Loucy (cell line): ENCODE results near the gene FAIM2.
"Not testable (repeated sequence)": the region's sequence is repeated elsewhere in the genome, so short reads cannot be mapped to it uniquely, and the experiment has no call there.

Source experiments
- H2AFZ ChIP-seq: fragments of 200-600 bp; sonication (generic); 2 replicates; pipeline ENCODE4 v1.6.0; 2016; ENCODE audit warnings: antibody characterized with exemption, mild to moderate bottlenecking, low read length, moderate library complexity
- H3F3A ChIP-seq: fragments of 200-600 bp; 2 replicates; pipeline ENCODE4 v1.6.0; 2016; ENCODE audit warnings: antibody characterized with exemption, low read depth, mild to moderate bottlenecking
- H3K27me3 ChIP-seq: fragments of 200-600 bp; sonication (generic); 2 replicates; pipeline ENCODE4 v1.6.1; 2014; ENCODE audit warnings: low read length, mild to moderate bottlenecking; ENCODE audit not compliant: insufficient read depth, poor library complexity, severe bottlenecking
- H3K36me3 ChIP-seq: fragments of 200-600 bp; sonication (generic); 2 replicates; pipeline ENCODE4 v1.6.1; 2016; ENCODE audit warnings: low read length; ENCODE audit not compliant: insufficient read depth
- H3K4me1 ChIP-seq: fragments of 200-600 bp; sonication (generic); 2 replicates; pipeline ENCODE4 v1.5.1; 2014; ENCODE audit warnings: low read length, mild to moderate bottlenecking; ENCODE audit not compliant: insufficient read depth, poor library complexity, severe bottlenecking
- H3K4me2 ChIP-seq: fragments of 200-600 bp; sonication (generic); 2 replicates; pipeline ENCODE4 v1.6.0; 2014; ENCODE audit warnings: antibody characterized with exemption, low read length, low read depth, mild to moderate bottlenecking; ENCODE audit not compliant: poor library complexity, severe bottlenecking
- H3K4me3 ChIP-seq: fragments of 200-600 bp; sonication (generic); 2 replicates; pipeline ENCODE4 v1.5.1; 2014; ENCODE audit warnings: low read length, mild to moderate bottlenecking, mixed read lengths; ENCODE audit not compliant: poor library complexity, severe bottlenecking
- H3K79me2 ChIP-seq: fragments of 200-600 bp; sonication (generic); 2 replicates; pipeline ENCODE4 v1.6.1; 2014; ENCODE audit warnings: low read length; ENCODE audit not compliant: insufficient read depth
- H3K9ac ChIP-seq: fragments of 200-600 bp; sonication (generic); 2 replicates; pipeline ENCODE4 v1.6.0; 2014; ENCODE audit warnings: mild to moderate bottlenecking, low read depth, low read length, moderate library complexity; ENCODE audit not compliant: poor library complexity, severe bottlenecking
- H3K9me2 ChIP-seq: fragments of 200-600 bp; sonication (generic); replicated peaks from 2 replicates; pipeline ENCODE4 v1.6.1; 2016; ENCODE audit warnings: low read depth, low read length, mixed read lengths
- H3K9me3 ChIP-seq: fragments of 200-600 bp; sonication (generic); 2 replicates; pipeline ENCODE4 v1.6.1; 2014; ENCODE audit warnings: mild to moderate bottlenecking, antibody characterized with exemption, low read length, low read depth; ENCODE audit not compliant: insufficient read depth
- H4K20me1 ChIP-seq: fragments of 200-600 bp; sonication (generic); 2 replicates; pipeline ENCODE4 v1.6.0; 2014; ENCODE audit warnings: antibody characterized with exemption, low read length, mild to moderate bottlenecking; ENCODE audit not compliant: insufficient read depth, poor library complexity, severe bottlenecking
- EZH2phosphoT487 ChIP-seq: fragments of 200-600 bp; IDR thresholded peaks from 2 replicates; pipeline ENCODE4 v1.6.1; 2018; ENCODE audit warnings: antibody characterized with exemption, mild to moderate bottlenecking, moderate library complexity, borderline replicate concordance
- TF ChIP-seq, protein P1 (sequence below): fragments of 200-600 bp; sonication (generic); conservative IDR thresholded peaks from 2 replicates; pipeline ENCODE4 v1.5.1; 2014; ENCODE audit warnings: mild to moderate bottlenecking, antibody characterized with exemption, low read length

FAIM2 gene

GRCh38 chr12:49863946-49864797, 39.5 kb downstream of the FAIM2 start:
- Histone ChIP-seq H2AFZ (no peak overlapping the region), H3K9me3 (no peaks in the 10 kb centered on the region)

DNA sequence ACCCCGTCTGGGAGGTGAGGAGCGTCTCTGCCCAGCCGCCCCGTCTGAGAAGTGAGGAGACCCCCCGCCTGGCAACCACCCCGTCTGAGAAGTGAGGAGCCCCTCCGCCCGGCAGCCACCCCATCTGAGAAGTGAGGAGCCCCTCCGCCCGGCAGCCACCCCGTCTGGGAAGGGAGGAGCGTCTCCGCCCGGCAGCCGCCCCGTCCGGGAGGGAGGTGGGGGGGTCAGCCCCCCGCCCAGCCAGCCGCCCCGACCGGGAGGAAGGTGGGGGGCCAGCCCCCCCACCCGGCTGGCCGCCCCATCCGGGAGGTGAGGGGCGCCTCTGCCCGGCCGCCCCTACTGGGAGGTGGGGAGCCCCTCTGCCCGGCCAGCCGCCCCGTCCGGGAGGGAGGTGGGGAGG, 42.8 kb downstream of the FAIM2 start:
- H3K36me3 ChIP-seq, H4K20me1 ChIP-seq, H3K4me2 ChIP-seq, H3F3A ChIP-seq, H3K9me3 ChIP-seq, H3K9ac ChIP-seq, H3K4me1 ChIP-seq, H3K79me2 ChIP-seq, H3K27me3 ChIP-seq, H3K9me2 ChIP-seq, H2AFZ ChIP-seq, H3K4me3 ChIP-seq: not testable (repeated sequence)

More at GRCh38 chr12:49863946-49864797, 39.5 kb downstream of the FAIM2 start:
- H3K4me3 ChIP-seq = no peak overlapping the region
- no peaks in the 10 kb centered on the region for H3K4me1 ChIP-seq
- H3K27me3 ChIP-seq = no peaks in the 10 kb centered on the region
- no peaks in the 10 kb centered on the region for H3K9me2 ChIP-seq
- H4K20me1 ChIP-seq = no peaks in the 10 kb centered on the region
- no peaks in the 10 kb centered on the region for H3K79me2 ChIP-seq
- TF ChIP-seq, protein P1, sequence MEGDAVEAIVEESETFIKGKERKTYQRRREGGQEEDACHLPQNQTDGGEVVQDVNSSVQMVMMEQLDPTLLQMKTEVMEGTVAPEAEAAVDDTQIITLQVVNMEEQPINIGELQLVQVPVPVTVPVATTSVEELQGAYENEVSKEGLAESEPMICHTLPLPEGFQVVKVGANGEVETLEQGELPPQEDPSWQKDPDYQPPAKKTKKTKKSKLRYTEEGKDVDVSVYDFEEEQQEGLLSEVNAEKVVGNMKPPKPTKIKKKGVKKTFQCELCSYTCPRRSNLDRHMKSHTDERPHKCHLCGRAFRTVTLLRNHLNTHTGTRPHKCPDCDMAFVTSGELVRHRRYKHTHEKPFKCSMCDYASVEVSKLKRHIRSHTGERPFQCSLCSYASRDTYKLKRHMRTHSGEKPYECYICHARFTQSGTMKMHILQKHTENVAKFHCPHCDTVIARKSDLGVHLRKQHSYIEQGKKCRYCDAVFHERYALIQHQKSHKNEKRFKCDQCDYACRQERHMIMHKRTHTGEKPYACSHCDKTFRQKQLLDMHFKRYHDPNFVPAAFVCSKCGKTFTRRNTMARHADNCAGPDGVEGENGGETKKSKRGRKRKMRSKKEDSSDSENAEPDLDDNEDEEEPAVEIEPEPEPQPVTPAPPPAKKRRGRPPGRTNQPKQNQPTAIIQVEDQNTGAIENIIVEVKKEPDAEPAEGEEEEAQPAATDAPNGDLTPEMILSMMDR = no peak
- TF ChIP-seq EZH2phosphoT487 = no peak
- no peak overlapping the region for H3K4me2 ChIP-seq
- H3K9ac ChIP-seq = no peak overlapping the region
- H3F3A ChIP-seq = no peaks in the 10 kb centered on the region
- H3K36me3 ChIP-seq = no peaks in the 10 kb centered on the region

- H3K79me2 ChIP-seq, H3K36me3 ChIP-seq, H3K4me2 ChIP-seq, H4K20me1 ChIP-seq, H3K27me3 ChIP-seq, H3K9ac ChIP-seq, H3F3A ChIP-seq, H3K4me1 ChIP-seq, H2AFZ ChIP-seq, H3K4me3 ChIP-seq, H3K9me3 ChIP-seq, H3K9me2 ChIP-seq: not testable (repeated sequence)
Measured at GRCh38 chr12:49855890-49856289, 47.8 kb downstream of the FAIM2 start.

DNA sequence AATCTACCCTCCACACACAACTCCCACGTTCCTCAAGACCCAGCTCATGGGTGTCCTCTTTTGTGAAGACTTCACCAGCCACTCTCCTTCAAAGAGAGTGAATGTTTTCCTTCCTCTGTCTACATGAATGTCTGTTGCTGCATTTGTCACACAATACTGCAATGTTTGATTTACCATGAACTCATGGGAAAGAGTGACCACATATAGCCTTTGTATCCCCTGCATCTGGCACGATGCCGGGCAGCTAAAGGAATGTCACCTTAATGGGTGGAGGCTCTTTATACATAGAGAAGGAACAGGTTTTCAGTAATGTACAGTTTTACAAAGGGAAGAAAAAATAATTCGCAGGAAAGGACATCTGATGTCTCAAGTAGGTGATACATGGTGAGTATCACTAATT, 48.7 kb downstream of the FAIM2 start:
- no peak for TF ChIP-seq EZH2phosphoT487
- TF ChIP-seq, protein P1 = no peak
- no peaks in the 10 kb centered on the region for H3F3A ChIP-seq
- no peaks in the 10 kb centered on the region for H3K36me3 ChIP-seq
- H3K79me2 ChIP-seq = no peaks in the 10 kb centered on the region
- H3K4me2 ChIP-seq = no peak overlapping the region
- no peaks in the 10 kb centered on the region for H3K9me2 ChIP-seq
- H3K9me3 ChIP-seq = no peaks in the 10 kb centered on the region
- H4K20me1 ChIP-seq = no peaks in the 10 kb centered on the region
- H3K9ac ChIP-seq = no peak overlapping the region
- H3K4me1 ChIP-seq = no peaks in the 10 kb centered on the region
- no peak overlapping the region for H3K4me3 ChIP-seq
- no peaks in the 10 kb centered on the region for H3K27me3 ChIP-seq
- no peak overlapping the region for H2AFZ ChIP-seq
